Motor neuron (in vitro differentiated cells): Measurements from ENCODE around the gene GADD45B. TPM values are rescaled to one million over a fixed set of nuclear protein-coding genes. Genes with fewer than 3 reads are reported as not detected.
"Not testable (repeated sequence)": the region's sequence is repeated elsewhere in the genome, so short reads cannot be mapped to it uniquely, and the experiment has no call there.

Experiments used
- ATAC-seq, 8 experiments: fragments of 200-7000 bp; cut with Tn5 transposase; replicated peaks in 6 of 8; 2 replicates each; pipeline ENCODE4 v1.8.0; 2021; ENCODE audit warnings: mild to moderate bottlenecking in 8 of 8, moderate library complexity in 8 of 8
- H3K27ac ChIP-seq, 2 donors: fragments of 250-450 bp; sonication (Bioruptor Pico); 2 replicates each; pipeline ENCODE4 v1.9.0; 2021; ENCODE audit warnings: antibody characterized with exemption in 2 of 2, mild to moderate bottlenecking in 2 of 2, moderate library complexity in 1 of 2
- H3K4me1 ChIP-seq, 2 donors: fragments of 250-450 bp; sonication (Bioruptor Pico); replicated peaks in 1 of 2; 2 replicates each; pipeline ENCODE4 v1.6.1; 2021; ENCODE audit warnings: antibody characterized with exemption in 2 of 2, mild to moderate bottlenecking in 2 of 2, moderate library complexity in 1 of 2
- H3K4me3 ChIP-seq, 5 donors: fragments of 250-450 bp; sonication (Bioruptor Pico); 2 replicates each; pipeline ENCODE4 v1.9.0; 2021; ENCODE audit warnings: antibody characterized with exemption in 5 of 5, mild to moderate bottlenecking in 5 of 5, moderate library complexity in 4 of 5
- WGBS, 10 experiments: fragments of 450-650 bp; shearing (Covaris generic); methylation state at CpG; one replicate each; pipeline ENCODE4 v1.0.0; 2022; 5-methylcytosine and 5-hydroxymethylcytosine counted together
- in situ Hi-C, 9 experiments: fragments of 400-800 bp; cut with MboI; loops; one replicate each; pipeline ENCODE4 v1.15.0; 2021; ENCODE audit warnings: low sequenced_read_pairs in 9 of 9, low pct_unique_long_range_greater_than_20kb in 2 of 9; ENCODE audit not compliant: unreplicated experiment in 9 of 9
- total RNA-seq, 8 experiments: library from RNA; unstranded; fragments of 300-600 nt; gene quantifications; 2 replicates each; pipeline versions ENCODE4 v1.2.3 to v1.2.4, GENCODE V29; 2022

GADD45B gene
- total RNA-seq, 8 experiments from 2014 or later, result 9.4 to 80.4 (median 20.8) TPM

DNA sequence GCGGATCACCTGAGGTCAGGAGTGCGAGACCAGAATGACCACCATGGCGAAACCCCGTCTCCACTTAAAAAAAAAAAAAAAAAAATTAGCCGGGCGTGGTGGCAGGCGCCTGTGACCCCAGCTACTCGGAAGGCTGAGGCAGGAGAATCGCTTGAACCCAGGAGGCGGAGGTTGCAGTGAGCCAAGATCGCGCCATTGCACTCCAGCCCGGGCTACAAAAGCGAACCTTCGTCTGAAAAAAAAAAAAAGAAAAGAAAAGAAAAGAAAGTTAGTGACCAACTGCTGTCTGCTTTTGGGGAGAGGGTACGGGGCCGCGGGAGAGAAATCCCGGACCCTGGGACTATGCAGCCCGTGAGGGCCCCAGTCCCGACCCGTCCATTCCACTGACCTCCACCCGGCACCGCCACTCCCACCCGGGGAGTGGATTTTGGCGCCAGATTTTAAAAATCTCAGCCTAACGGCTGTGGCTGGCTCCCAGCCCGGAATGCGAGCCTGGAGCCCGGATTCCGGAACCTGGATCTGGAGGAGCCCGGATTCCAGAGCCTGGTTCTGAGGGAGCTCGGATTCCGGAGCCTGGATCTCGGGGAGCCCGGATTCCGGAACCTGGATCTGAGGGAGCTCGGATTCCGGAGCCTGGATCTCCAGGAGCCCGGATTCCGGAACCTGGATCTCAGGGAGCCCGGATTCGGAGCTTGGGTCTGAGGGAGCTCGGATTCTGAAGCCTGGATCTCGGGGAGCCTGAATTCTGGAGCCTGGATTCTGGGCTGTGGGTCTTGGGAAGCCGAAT is 13.1 kb upstream of the GADD45B start:
- no peaks in the 10 kb centered on the region for H3K4me1 ChIP-seq
- H3K27ac ChIP-seq, result no peak overlapping the region
- H3K4me3 ChIP-seq, result peak overlapping the region in 3 of 5 donors; percentile 2 to 29 (median 21)
- in situ Hi-C loops, result loop anchor here in 2 of 9 experiments (10.0 to 25.0 kb wide), 2 partner anchors 124 to 152 kb away; no protein-coding TSS in a partner anchor
- ATAC-seq, result peak; percentile 59 to 77 (median 65)
- WGBS, 10 experiments, result 0 to 26% (median 6%) methylated on average over 3 to 24 of the region's 46 CpGs; no CpG with 5 or more reads in 1 of the 10 experiments

GRCh38 chr19:2463694-2464093 is 12.2 kb upstream of the GADD45B start:
- H3K4me3 ChIP-seq, result not testable (repeated sequence)
- 80 to 100% (median 95%) methylated on average over 1 to 5 of the region's 5 CpGs; no CpG with 5 or more reads in 5 of the 10 experiments for WGBS, 10 experiments
- in situ Hi-C loops, result loop anchor here in 2 of 9 experiments (10.0 to 25.0 kb wide), 2 partner anchors 124 to 151 kb away; no protein-coding TSS in a partner anchor

DNA sequence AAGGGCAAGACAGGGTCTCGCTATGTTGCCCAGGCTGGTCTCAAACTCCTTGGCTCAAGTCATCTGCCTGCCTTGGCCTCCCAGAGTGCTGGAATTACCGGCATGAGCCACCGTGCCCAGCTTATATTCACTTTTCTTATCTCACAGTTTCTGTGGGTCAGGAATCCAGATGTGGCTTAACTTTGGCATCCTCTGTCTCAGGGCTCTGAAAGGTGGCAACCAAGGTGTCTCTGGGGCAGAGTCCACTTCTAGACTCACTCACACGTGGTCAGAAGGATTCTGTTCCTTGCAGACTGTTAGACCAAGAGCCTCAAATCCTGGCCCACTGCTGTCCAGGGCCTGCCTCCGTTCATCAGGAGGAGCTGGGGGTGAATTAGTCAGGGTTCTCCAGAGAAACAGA is 11.5 kb upstream of the GADD45B start:
- in situ Hi-C loops, result loop anchor here in 2 of 9 experiments (10.0 to 25.0 kb wide), 2 partner anchors 123 to 150 kb away; no protein-coding TSS in a partner anchor
- WGBS, 10 experiments, result 34 to 100% (median 90%) methylated on average over 1 to 2 of the region's 5 CpGs; no CpG with 5 or more reads in 7 of the 10 experiments
- ATAC-seq, result no peak
- no peak overlapping the region for H3K27ac ChIP-seq
- H3K4me1 ChIP-seq, result peaks cover 0 to 3% of the 10 kb centered on the region in 2 donors
- H3K4me3 ChIP-seq, result no peak overlapping the region

More at GRCh38 chr19:2463694-2464093, 12.2 kb upstream of the GADD45B start:
- H3K4me1 ChIP-seq, H3K27ac ChIP-seq, ATAC-seq: not testable (repeated sequence)

DNA sequence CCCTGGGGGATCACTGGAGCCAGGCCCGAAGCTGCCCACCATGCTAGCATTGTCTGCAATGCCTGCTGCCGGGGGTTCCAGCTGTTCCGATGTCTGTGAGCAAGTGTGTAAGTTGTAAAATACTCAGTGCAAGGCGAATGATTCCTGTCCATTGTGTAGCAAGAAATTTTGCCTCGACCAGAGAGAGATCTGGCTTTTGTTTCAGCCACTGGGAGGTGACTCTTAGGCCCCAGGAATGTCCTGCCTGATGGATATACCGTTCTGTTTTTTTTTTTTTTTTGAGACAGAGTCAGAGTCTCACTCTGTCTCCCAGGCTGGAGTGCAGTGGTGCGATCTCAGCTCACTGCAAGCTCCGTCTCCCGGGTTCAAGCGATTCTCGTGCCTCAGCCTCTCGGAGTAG is 7.3 kb upstream of the GADD45B start:
- 0 to 80% (median 68%) methylated on average over 1 to 8 of the region's 12 CpGs; no CpG with 5 or more reads in 2 of the 10 experiments for WGBS, 10 experiments
- ATAC-seq, result no peak
- in situ Hi-C loops, result loop anchor here in 2 of 9 experiments (10.0 to 25.0 kb wide), 2 partner anchors 119 to 146 kb away; no protein-coding TSS in a partner anchor

GRCh38 chr19:2469102-2469914 is 6.6 kb upstream of the GADD45B start:
- 18 to 100% (median 39%) methylated on average over 1 to 10 of the region's 23 CpGs; no CpG with 5 or more reads in 4 of the 10 experiments for WGBS, 10 experiments
- in situ Hi-C loops, result loop anchor here in 2 of 9 experiments (10.0 to 25.0 kb wide), 2 partner anchors 118 to 145 kb away; no protein-coding TSS in a partner anchor
- peak in 7 of 8 experiments; percentile 42 to 91 (median 84) for ATAC-seq
- no peak overlapping the region for H3K4me3 ChIP-seq
- peaks cover 0 to 4% of the 10 kb centered on the region in 2 donors for H3K4me1 ChIP-seq
- peak overlapping the region in 1 of 2 donors; percentile 30 for H3K27ac ChIP-seq

More for the DNA sequence above, 7.3 kb upstream of the GADD45B start:
- H3K27ac ChIP-seq, result no peak overlapping the region
- peaks cover 0 to 4% of the 10 kb centered on the region in 2 donors for H3K4me1 ChIP-seq
- H3K4me3 ChIP-seq, result no peak overlapping the region

DNA sequence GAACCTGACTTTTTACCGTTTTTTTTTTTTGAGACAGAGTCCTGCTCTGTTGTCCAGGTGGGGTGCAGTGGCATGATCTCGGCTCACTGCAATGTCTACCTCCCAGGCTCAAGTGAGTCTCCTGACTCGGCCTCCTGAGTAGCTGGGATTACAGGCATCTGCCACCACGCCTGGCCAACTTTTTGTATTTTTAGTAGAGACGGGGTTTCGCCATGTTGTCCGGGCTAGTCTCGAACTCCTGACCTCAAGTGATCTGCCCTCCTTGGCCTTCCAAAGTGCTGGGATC is 6.1 kb upstream of the GADD45B start:
- H3K4me1 ChIP-seq, ATAC-seq, H3K4me3 ChIP-seq: not testable (repeated sequence)
- H3K27ac ChIP-seq, result peak overlapping the region in 1 of 2 donors; percentile 30
- WGBS, 10 experiments, result 0 to 100% (median 95%) methylated on average over 1 to 4 of the region's 8 CpGs; no CpG with 5 or more reads in 5 of the 10 experiments
- in situ Hi-C loops, result loop anchor here in 5 of 9 experiments (10.0 to 25.0 kb wide), 3 partner anchors 117 to 145 kb away; no protein-coding TSS in a partner anchor

DNA sequence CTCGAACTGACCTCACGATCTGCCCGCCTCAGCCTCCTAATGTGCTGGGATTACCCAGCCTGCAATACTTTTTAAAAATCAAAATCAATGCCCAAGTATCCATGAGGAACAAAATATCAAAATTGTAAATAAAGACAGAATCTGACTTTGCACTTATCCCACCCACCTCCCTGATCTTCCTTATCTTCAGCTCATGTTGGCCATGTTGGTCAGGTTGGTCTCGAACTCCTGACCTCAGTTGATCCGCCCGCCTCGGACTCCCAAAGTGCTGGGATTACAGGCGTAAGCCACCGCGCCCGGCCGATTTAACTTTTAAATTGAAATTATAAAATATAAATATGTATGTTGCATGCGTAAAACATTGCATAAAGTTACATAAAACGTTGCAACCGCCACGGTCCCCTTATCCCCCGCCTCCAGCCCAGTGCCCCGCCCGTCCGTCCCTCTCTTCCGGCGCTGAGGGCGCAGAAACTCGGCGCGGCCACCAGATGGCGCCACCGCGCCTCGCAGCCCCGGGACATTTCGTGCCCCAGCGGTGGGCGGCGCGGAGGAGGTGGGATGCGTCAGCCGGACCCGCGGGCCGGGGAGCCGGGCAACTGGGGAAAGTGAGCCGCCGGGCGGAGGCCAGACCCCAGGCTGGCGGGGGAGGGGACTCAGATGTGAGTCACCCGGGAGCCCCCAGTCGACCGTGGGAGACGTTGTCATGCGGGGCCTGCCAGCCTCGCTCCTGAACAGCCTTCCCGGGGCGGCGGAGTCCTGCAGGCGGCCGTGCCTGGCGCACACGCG is 1.5 kb upstream of the GADD45B start:
- Histone ChIP-seq H3K4me1 (peaks cover 8 to 23% of the 10 kb centered on the region in 2 donors), H3K27ac (peak overlapping the region in 1 of 2 donors; percentile 5), H3K4me3 (peak overlapping the region in 4 of 5 donors; percentile 6 to 95 (median 74))
- in situ Hi-C loops, result loop anchor here in 6 of 9 experiments (10.0 to 25.0 kb wide), 4 partner anchors 113 to 140 kb away; no protein-coding TSS in a partner anchor
- 0 to 89% (median 32%) methylated on average over 1 to 13 of the region's 60 CpGs; no CpG with 5 or more reads in 2 of the 10 experiments for WGBS, 10 experiments
- ATAC-seq, result peak; percentile 4 to 69 (median 57)

GRCh38 chr19:2475018-2475701 is 767 bp upstream of the GADD45B start:
- Histone ChIP-seq H3K27ac (peak overlapping the region in 1 of 2 donors; percentile 5), H3K4me1 (peaks cover 8 to 23% of the 10 kb centered on the region in 2 donors), H3K4me3 (peak overlapping the region; percentile 27 to 95 (median 55))
- peak in 7 of 8 experiments; percentile 1 to 62 (median 42) for ATAC-seq
- WGBS, 10 experiments, result 0 to 3% (median 1%) methylated on average over 3 to 14 of the region's 45 CpGs; no CpG with 5 or more reads in 5 of the 10 experiments
- in situ Hi-C loops, result loop anchor here in 5 of 9 experiments (10.0 to 25.0 kb wide), 4 partner anchors 112 to 140 kb away; no protein-coding TSS in a partner anchor

DNA sequence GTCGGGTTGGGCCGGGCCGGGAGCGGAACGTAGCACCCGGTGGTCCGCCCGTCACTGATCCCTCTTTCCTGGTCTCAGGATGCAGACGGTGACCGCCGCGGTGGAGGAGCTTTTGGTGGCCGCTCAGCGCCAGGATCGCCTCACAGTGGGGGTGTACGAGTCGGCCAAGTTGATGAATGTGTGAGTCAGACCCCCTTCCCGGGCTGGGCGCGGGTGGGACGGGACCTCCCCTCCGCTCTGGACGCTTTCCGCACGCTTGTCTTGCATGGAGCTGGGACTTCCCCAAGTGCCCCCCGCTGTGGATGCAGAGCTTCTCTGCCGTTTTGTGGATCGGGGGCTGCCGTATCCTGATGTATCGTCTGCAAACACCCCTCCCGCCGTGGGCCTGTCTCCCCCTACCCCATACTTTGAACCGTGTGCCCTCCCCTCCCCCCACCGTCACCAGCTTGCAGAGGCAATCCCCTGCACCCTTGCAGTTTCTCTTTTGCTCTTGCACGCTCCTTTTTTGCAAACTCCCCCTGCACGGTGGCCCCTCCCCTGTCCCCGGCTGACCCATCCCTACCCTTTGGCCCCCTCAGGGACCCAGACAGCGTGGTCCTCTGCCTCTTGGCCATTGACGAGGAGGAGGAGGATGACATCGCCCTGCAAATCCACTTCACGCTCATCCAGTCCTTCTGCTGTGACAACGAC is 669 bp downstream of the GADD45B start:
- Histone ChIP-seq H3K27ac (peak overlapping the region in 1 of 2 donors; percentile 18), H3K4me1 (peaks cover 8 to 23% of the 10 kb centered on the region in 2 donors), H3K4me3 (peak overlapping the region; percentile 27 to 95 (median 55))
- 0% methylated on average over 2 of the region's 42 CpGs; no CpG with 5 or more reads in 9 of the 10 experiments for WGBS, 10 experiments
- in situ Hi-C loops, result loop anchor here in 5 of 9 experiments (10.0 to 25.0 kb wide), 4 partner anchors 111 to 138 kb away; no protein-coding TSS in a partner anchor
- ATAC-seq, result peak in 6 of 8 experiments; percentile 1 to 32 (median 26)

- Histone ChIP-seq H3K27ac (no peak overlapping the region), H3K4me1 (peaks cover 8 to 23% of the 10 kb centered on the region in 2 donors), H3K4me3 (peak overlapping the region; percentile 27 to 95 (median 55))
- WGBS, 10 experiments, result 0 to 3% (median 0%) methylated on average over 1 to 7 of the region's 27 CpGs; no CpG with 5 or more reads in 5 of the 10 experiments
- in situ Hi-C loops, result loop anchor here in 5 of 9 experiments (10.0 to 25.0 kb wide), 4 partner anchors 110 to 138 kb away; no protein-coding TSS in a partner anchor
- ATAC-seq, result peak in 4 of 8 experiments; percentile 0 to 3 (median 0)
Observed at GRCh38 chr19:2477141-2477710, 1.3 kb downstream of the GADD45B start.
